Osteoblast (primary cell): Measurements from ENCODE around the gene ST6GALNAC2. TPM values are rescaled to one million over a fixed set of nuclear protein-coding genes. Genes with fewer than 3 reads are reported as not detected.

Experiments used
- DNase-seq: peaks from one replicate; pipeline ENCODE4 v3.0.0; 2011; ENCODE audit warnings: low spot score, mixed read lengths; ENCODE audit not compliant: insufficient read length; ENCODE audit errors: missing footprints
- H2AFZ ChIP-seq: 2 replicates; pipeline ENCODE4 v1.6.0; 2011; ENCODE audit warnings: mild to moderate bottlenecking, low read length
- H3K27ac ChIP-seq: 2 replicates; pipeline ENCODE4 v1.5.1; 2011; ENCODE audit warnings: mild to moderate bottlenecking, low read depth, low read length, moderate library complexity
- H3K27me3 ChIP-seq: 2 replicates; pipeline ENCODE4 v1.6.0; 2012; ENCODE audit warnings: mild to moderate bottlenecking, control low read depth, inconsistent platforms, low read length, moderate library complexity; ENCODE audit not compliant: insufficient read depth
- H3K36me3 ChIP-seq: 2 replicates; pipeline ENCODE4 v1.5.1; 2011; ENCODE audit warnings: mild to moderate bottlenecking, low read length, control low read depth, moderate library complexity; ENCODE audit not compliant: insufficient read depth
- H3K4me1 ChIP-seq: 2 replicates; pipeline ENCODE4 v1.5.1; 2011; ENCODE audit warnings: mild to moderate bottlenecking, low read length, control low read depth, moderate library complexity; ENCODE audit not compliant: insufficient read depth
- H3K4me2 ChIP-seq: 2 replicates; pipeline ENCODE4 v1.6.0; 2011; ENCODE audit warnings: mild to moderate bottlenecking, low read length; ENCODE audit not compliant: insufficient read depth
- H3K4me3 ChIP-seq: fragments of 200-600 bp; sonication (generic); 3 replicates; pipeline ENCODE4 v1.5.1; 2012; ENCODE audit warnings: mild to moderate bottlenecking, low read length, inconsistent platforms; ENCODE audit not compliant: insufficient read depth
- H3K79me2 ChIP-seq: 2 replicates; pipeline ENCODE4 v1.6.0; 2012; ENCODE audit warnings: mild to moderate bottlenecking, low read length, control low read depth, inconsistent platforms; ENCODE audit not compliant: insufficient read depth
- H3K9me3 ChIP-seq: 2 replicates; pipeline ENCODE4 v1.5.1; 2011; ENCODE audit warnings: low read depth, low read length, control low read depth
- H4K20me1 ChIP-seq: 2 replicates; pipeline ENCODE4 v1.6.0; 2012; ENCODE audit warnings: mild to moderate bottlenecking, low read length, control low read depth; ENCODE audit not compliant: insufficient read depth
- CTCF ChIP-seq: IDR thresholded peaks from 2 replicates; pipeline ENCODE4 v1.5.1; 2011; ENCODE audit warnings: mild to moderate bottlenecking, low read depth, low read length, moderate library complexity; ENCODE audit errors: extremely low read depth
- total RNA-seq: library from RNA; depleted of rRNA; stranded (reverse); fragments of >200 nt; gene quantifications from 2 replicates; pipeline ENCODE4 v1.2.3, GENCODE V29; 2012

The ST6GALNAC2 gene
- total RNA-seq, 1 donor, result 0.36 TPM

DNA sequence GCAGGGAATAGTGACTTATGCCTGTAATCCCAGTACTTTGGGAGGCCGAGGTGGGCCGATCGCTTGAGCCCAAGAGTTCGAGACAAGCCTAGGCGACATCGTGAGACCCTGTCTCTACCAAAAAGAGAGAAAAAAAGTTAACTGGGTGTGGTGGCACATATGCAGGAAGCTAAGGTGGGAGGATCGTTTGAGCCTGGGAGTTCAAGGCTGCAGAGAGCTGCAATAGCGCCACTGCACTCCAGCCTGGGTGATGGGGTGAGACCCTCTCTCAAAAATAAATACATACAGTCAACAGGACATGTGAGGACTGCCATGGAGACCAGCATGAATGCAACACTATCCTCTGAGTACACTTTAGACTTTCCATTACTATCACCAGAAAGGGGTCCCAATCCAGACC lies 15.4 kb upstream of the ST6GALNAC2 start:
- Histone ChIP-seq H2AFZ (no peak overlapping the region), H3K79me2 (no peaks in the 10 kb centered on the region), H3K4me2 (no peak overlapping the region), H3K4me3 (no peak overlapping the region), H3K27ac (no peak overlapping the region), H3K9me3 (no peaks in the 10 kb centered on the region), H3K36me3 (no peaks in the 10 kb centered on the region), H4K20me1 (no peaks in the 10 kb centered on the region), H3K4me1 (peaks cover 8% of the 10 kb centered on the region), H3K27me3 (peaks cover 6% of the 10 kb centered on the region)
- no peak for DNase-seq
- TF ChIP-seq CTCF, result no peak

DNA sequence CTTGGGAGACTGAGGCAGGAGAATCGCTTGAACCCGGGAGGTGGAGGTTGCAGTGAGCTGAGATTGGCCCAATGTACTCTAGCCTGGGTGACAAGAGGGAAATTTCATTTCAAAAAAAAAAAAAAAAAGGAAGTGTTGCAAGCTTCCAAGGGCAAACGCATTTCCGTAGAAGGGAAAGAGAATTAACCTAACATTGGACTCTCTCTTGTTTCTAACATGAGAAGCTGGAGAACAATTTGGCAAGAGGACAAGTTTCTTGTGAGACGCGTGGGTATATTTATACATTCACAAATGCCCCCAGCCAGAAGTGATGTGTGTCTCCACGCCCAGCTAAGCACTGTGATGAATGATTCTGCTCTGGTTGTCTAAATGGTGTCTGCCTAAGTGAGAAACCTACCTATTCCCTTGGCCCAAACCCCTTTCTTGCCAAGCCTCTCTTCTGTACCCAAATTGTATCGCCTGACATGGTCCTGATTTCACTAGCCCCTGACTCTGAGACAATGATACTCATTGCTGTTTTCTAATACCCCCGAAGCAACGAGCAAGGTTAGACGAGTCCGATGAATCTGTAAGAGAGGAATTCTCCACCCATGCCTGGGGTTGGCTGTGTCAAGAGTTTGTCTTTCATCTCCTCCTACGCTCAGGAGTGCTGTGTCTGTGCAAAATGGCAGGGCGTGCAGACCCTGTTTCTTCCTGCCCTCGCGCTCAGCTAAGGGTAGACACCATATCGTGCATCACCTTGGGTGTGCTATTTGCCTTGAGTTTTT lies 14.2 kb upstream of the ST6GALNAC2 start:
- DNase-seq, result no peak
- Histone ChIP-seq H2AFZ (no peak overlapping the region), H3K79me2 (no peaks in the 10 kb centered on the region), H3K27me3 (peaks cover 6% of the 10 kb centered on the region), H3K36me3 (no peaks in the 10 kb centered on the region), H3K9me3 (no peaks in the 10 kb centered on the region), H3K4me1 (peaks cover 8% of the 10 kb centered on the region), H4K20me1 (no peaks in the 10 kb centered on the region), H3K27ac (no peak overlapping the region), H3K4me3 (no peak overlapping the region), H3K4me2 (no peak overlapping the region)
- TF ChIP-seq CTCF, result no peak

GRCh38 chr17:76598004-76598439 lies 12.4 kb upstream of the ST6GALNAC2 start:
- H3K4me3 ChIP-seq, result no peak overlapping the region
- no peak for DNase-seq

More at GRCh38 chr17:76598004-76598439, 12.4 kb upstream of the ST6GALNAC2 start:
- no peak overlapping the region for H3K4me2 ChIP-seq
- H3K27ac ChIP-seq, result no peak overlapping the region
- TF ChIP-seq CTCF, result no peak
- no peak overlapping the region for H2AFZ ChIP-seq
- H3K79me2 ChIP-seq, result no peaks in the 10 kb centered on the region
- no peaks in the 10 kb centered on the region for H3K9me3 ChIP-seq
- no peaks in the 10 kb centered on the region for H4K20me1 ChIP-seq
- peaks cover 6% of the 10 kb centered on the region for H3K27me3 ChIP-seq
- H3K4me1 ChIP-seq, result peaks cover 8% of the 10 kb centered on the region
- no peaks in the 10 kb centered on the region for H3K36me3 ChIP-seq
